B cell (primary cell): ENCODE results near the gene SLC9A3.

ENCODE experiments used
- CTCF ChIP-seq: fragments of 200-600 bp; IDR thresholded peaks from one replicate; pipeline ENCODE4 v1.8.0; 2022; ENCODE audit warnings: antibody characterized with exemption, mild to moderate bottlenecking
- EZH2 ChIP-seq: IDR thresholded peaks from 2 replicates; pipeline ENCODE4 v1.6.1; 2012; ENCODE audit warnings: borderline replicate concordance, low read depth, mild to moderate bottlenecking, moderate library complexity, low read length; ENCODE audit not compliant: insufficient read depth, poor library complexity, severe bottlenecking

GRCh38 chr5:517535-518100 lies 6.6 kb downstream of the SLC9A3 start:
- TF ChIP-seq CTCF (no peak), EZH2 (no peak)
